GM23338 (cell line): ENCODE results near the gene TUBB1. TPM values are rescaled to one million over a fixed set of nuclear protein-coding genes. Genes with fewer than 3 reads are reported as not detected.

Experiments
- ATAC-seq: fragments of 200-7000 bp; cut with Tn5 transposase; 3 replicates; pipeline ENCODE4 v1.9.1; 2020
- DNase-seq: peaks from one replicate; pipeline ENCODE4 v3.0.0-alpha.2; 2015; ENCODE audit warnings: low spot score
- H2AFZ ChIP-seq: fragments of 200-600 bp; sonication (generic); 2 replicates; pipeline ENCODE4 v1.8.0; 2016; ENCODE audit warnings: antibody characterized with exemption, mild to moderate bottlenecking, moderate library complexity
- H3F3A ChIP-seq: fragments of 200-600 bp; sonication (generic); replicated peaks from 2 replicates; pipeline ENCODE4 v1.8.0; 2017; ENCODE audit warnings: antibody characterized with exemption, mixed run types, low read depth
- H3K27ac ChIP-seq: fragments of 200-600 bp; sonication (generic); 2 replicates; pipeline ENCODE4 v1.6.1; 2016; ENCODE audit warnings: low read depth
- H3K27me3 ChIP-seq: fragments of 200-600 bp; sonication (generic); 2 replicates; pipeline ENCODE4 v1.8.0; 2016; ENCODE audit warnings: mild to moderate bottlenecking, mixed run types, moderate library complexity; ENCODE audit not compliant: insufficient read depth
- H3K36me3 ChIP-seq: fragments of 200-600 bp; sonication (generic); 2 replicates; pipeline ENCODE4 v1.8.0; 2016; ENCODE audit warnings: mild to moderate bottlenecking; ENCODE audit not compliant: insufficient read depth
- H3K4me1 ChIP-seq: fragments of 200-600 bp; sonication (generic); 2 replicates; pipeline ENCODE4 v1.8.0; 2016; ENCODE audit warnings: mild to moderate bottlenecking, moderate library complexity; ENCODE audit not compliant: insufficient read depth
- H3K4me2 ChIP-seq: fragments of 200-600 bp; sonication (generic); 2 replicates; pipeline ENCODE4 v1.7.1; 2017; ENCODE audit warnings: mixed run types
- H3K4me3 ChIP-seq: fragments of 200-600 bp; sonication (generic); 2 replicates; pipeline ENCODE4 v1.6.1; 2016; ENCODE audit warnings: mixed run types
- H3K79me2 ChIP-seq: fragments of 200-600 bp; sonication (generic); replicated peaks from 2 replicates; pipeline ENCODE4 v1.8.0; 2017; ENCODE audit warnings: mild to moderate bottlenecking; ENCODE audit not compliant: insufficient read depth
- H3K9me2 ChIP-seq: fragments of 200-600 bp; sonication (generic); 2 replicates; pipeline ENCODE4 v1.8.0; 2017; ENCODE audit not compliant: insufficient read depth
- H4K20me1 ChIP-seq: fragments of 200-600 bp; sonication (generic); replicated peaks from 2 replicates; pipeline ENCODE4 v1.8.0; 2017; ENCODE audit warnings: mild to moderate bottlenecking; ENCODE audit not compliant: insufficient read depth
- H3K27ac Mint-ChIP-seq: 2 replicates; pipeline ENCODE4 v1.8.0; 2020; ENCODE audit warnings: inconsistent platforms, mild to moderate bottlenecking, moderate library complexity, mixed read lengths
- H3K27me3 Mint-ChIP-seq: 3 replicates; pipeline ENCODE4 v1.8.0; 2022; ENCODE audit warnings: low read depth, mild to moderate bottlenecking, moderate library complexity, mixed read lengths, inconsistent platforms; ENCODE audit not compliant: insufficient read depth, poor library complexity
- H3K36me3 Mint-ChIP-seq: 3 replicates; pipeline ENCODE4 v1.8.0; 2021; ENCODE audit warnings: low read depth, mild to moderate bottlenecking, inconsistent platforms, moderate library complexity, mixed read lengths
- H3K4me1 Mint-ChIP-seq: 3 replicates; pipeline ENCODE4 v1.8.0; 2020; ENCODE audit warnings: mild to moderate bottlenecking, inconsistent platforms, mixed read lengths
- H3K4me3 Mint-ChIP-seq: 3 replicates; pipeline ENCODE4 v1.8.0; 2021; ENCODE audit warnings: moderate library complexity, mild to moderate bottlenecking, inconsistent platforms, mixed read lengths
- H3K9me3 Mint-ChIP-seq: 3 replicates; pipeline ENCODE4 v1.8.0; 2020; ENCODE audit warnings: moderate library complexity, mild to moderate bottlenecking, inconsistent platforms, mixed read lengths
- EZH2 ChIP-seq: fragments of 200-600 bp; sonication (generic); IDR thresholded peaks from one replicate; pipeline ENCODE4 v1.8.0; 2017; ENCODE audit warnings: antibody characterized with exemption, mild to moderate bottlenecking, low read depth; ENCODE audit not compliant: unreplicated experiment
- NANOG ChIP-seq: IDR thresholded peaks from 2 replicates; pipeline ENCODE4 v1.6.1; 2016; ENCODE audit warnings: antibody characterized with exemption, borderline replicate concordance
- ZNF114 ChIP-seq: fragments of 250-450 bp; sonication (Bioruptor Pico); IDR thresholded peaks from 2 replicates; pipeline ENCODE4 v1.5.0; 2020; ENCODE audit warnings: mild to moderate bottlenecking, moderate library complexity
- polyA plus RNA-seq: library from polyadenylated mRNA; unstranded; fragments of >200 nt; fragmentation: Nextera tagmentation; extraction: Ambion mirVana; gene quantifications from 2 replicates; pipeline ENCODE4 v1.2.1, GENCODE V29; 2016
- total RNA-seq: library from RNA; depleted of rRNA; stranded (reverse); fragments of >200 nt; shearing (Covaris generic); gene quantifications from 2 replicates; pipeline ENCODE4 v1.2.3, GENCODE V29; 2014
- TF ChIP-seq, protein P1 (sequence below): IDR thresholded peaks from one replicate; pipeline ENCODE4 v1.6.1; 2018; ENCODE audit warnings: antibody characterized with exemption; ENCODE audit not compliant: unreplicated experiment
- TF ChIP-seq, protein P2 (sequence below), 2 experiments: fragments of 200-600 bp in 1 of 2; sonication (generic) in 1 of 2; conservative IDR thresholded peaks; 2 replicates each; pipeline versions ENCODE4 v1.5.1 to v1.6.1; 2016 to 2017; ENCODE audit warnings: antibody characterized with exemption in 2 of 2, low read depth in 2 of 2, mild to moderate bottlenecking in 2 of 2, moderate library complexity in 1 of 2
- TF ChIP-seq, protein P3 (sequence below): fragments of 250-450 bp; sonication (Bioruptor Pico); IDR thresholded peaks from 2 replicates; pipeline ENCODE4 v1.5.0; 2020; ENCODE audit warnings: mild to moderate bottlenecking, moderate library complexity

Gene TUBB1
- total and polyA plus RNA-seq, 2 experiments from 2014 or later: not detected

DNA sequence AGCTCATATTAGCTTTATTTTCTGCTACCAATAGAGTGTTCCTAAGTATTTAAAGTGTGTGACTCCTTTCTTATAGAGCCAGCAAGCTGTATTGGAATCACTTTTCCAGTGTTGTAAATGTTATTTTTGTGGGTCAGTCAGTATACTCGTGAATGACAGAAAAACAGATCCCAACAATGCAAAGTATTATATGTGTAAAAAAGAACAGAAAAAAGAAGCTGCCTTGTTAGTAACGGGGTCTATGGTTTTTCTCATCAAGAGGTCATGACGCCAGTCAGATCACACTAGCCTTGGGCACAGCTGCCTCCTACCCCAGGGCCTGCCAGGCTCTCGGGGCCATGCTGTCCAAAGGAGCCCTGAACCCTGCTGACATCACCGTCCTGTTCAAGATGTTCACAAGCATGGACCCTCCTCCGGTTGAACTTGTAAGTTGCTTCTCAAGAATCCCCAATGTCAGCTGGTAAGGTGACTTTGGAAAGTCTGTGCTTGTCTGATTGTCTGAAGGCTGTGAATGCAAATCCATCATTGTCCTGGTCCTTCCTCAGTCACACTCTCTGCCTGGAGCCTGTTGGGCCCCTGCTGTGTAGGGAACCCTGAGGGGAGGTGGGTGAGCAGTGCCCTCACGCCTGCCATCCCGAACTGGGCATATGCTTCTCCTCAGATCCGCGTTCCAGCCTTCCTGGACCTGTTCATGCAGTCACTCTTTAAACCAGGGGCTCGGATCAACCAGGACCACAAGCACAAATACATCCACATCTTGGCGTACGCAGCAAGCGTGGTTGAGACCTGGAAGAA is 28.4 kb upstream of the TUBB1 start:
- no peaks in the 10 kb centered on the region for H3K27me3 Mint-ChIP-seq

More for the DNA sequence above, 28.4 kb upstream of the TUBB1 start:
- Histone ChIP-seq H2AFZ (no peak overlapping the region), H3F3A (no peaks in the 10 kb centered on the region), H4K20me1 (peaks cover 13% of the 10 kb centered on the region; the same call in 1 of the 2 replicates), H3K4me3 (no peak overlapping the region), H3K36me3 (peaks cover 71% of the 10 kb centered on the region), H3K79me2 (peaks cover 6% of the 10 kb centered on the region), H3K27me3 (no peaks in the 10 kb centered on the region), H3K4me2 (no peak overlapping the region), H3K27ac (no peak overlapping the region), H3K9me2 (no peaks in the 10 kb centered on the region), H3K4me1 (no peaks in the 10 kb centered on the region)
- no peak for DNase-seq
- no peak for ATAC-seq
- H3K4me3 Mint-ChIP-seq: no peak overlapping the region
- H3K4me1 Mint-ChIP-seq: no peaks in the 10 kb centered on the region
- peaks cover 92% of the 10 kb centered on the region for H3K36me3 Mint-ChIP-seq
- H3K9me3 Mint-ChIP-seq: no peaks in the 10 kb centered on the region
- H3K27ac Mint-ChIP-seq: no peak overlapping the region
- TF ChIP-seq, protein P1, sequence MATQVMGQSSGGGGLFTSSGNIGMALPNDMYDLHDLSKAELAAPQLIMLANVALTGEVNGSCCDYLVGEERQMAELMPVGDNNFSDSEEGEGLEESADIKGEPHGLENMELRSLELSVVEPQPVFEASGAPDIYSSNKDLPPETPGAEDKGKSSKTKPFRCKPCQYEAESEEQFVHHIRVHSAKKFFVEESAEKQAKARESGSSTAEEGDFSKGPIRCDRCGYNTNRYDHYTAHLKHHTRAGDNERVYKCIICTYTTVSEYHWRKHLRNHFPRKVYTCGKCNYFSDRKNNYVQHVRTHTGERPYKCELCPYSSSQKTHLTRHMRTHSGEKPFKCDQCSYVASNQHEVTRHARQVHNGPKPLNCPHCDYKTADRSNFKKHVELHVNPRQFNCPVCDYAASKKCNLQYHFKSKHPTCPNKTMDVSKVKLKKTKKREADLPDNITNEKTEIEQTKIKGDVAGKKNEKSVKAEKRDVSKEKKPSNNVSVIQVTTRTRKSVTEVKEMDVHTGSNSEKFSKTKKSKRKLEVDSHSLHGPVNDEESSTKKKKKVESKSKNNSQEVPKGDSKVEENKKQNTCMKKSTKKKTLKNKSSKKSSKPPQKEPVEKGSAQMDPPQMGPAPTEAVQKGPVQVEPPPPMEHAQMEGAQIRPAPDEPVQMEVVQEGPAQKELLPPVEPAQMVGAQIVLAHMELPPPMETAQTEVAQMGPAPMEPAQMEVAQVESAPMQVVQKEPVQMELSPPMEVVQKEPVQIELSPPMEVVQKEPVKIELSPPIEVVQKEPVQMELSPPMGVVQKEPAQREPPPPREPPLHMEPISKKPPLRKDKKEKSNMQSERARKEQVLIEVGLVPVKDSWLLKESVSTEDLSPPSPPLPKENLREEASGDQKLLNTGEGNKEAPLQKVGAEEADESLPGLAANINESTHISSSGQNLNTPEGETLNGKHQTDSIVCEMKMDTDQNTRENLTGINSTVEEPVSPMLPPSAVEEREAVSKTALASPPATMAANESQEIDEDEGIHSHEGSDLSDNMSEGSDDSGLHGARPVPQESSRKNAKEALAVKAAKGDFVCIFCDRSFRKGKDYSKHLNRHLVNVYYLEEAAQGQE: no peak
- no peak for TF ChIP-seq ZNF114 (CRISPR knock-in tag)
- TF ChIP-seq NANOG: no peak
- TF ChIP-seq, protein P2, sequence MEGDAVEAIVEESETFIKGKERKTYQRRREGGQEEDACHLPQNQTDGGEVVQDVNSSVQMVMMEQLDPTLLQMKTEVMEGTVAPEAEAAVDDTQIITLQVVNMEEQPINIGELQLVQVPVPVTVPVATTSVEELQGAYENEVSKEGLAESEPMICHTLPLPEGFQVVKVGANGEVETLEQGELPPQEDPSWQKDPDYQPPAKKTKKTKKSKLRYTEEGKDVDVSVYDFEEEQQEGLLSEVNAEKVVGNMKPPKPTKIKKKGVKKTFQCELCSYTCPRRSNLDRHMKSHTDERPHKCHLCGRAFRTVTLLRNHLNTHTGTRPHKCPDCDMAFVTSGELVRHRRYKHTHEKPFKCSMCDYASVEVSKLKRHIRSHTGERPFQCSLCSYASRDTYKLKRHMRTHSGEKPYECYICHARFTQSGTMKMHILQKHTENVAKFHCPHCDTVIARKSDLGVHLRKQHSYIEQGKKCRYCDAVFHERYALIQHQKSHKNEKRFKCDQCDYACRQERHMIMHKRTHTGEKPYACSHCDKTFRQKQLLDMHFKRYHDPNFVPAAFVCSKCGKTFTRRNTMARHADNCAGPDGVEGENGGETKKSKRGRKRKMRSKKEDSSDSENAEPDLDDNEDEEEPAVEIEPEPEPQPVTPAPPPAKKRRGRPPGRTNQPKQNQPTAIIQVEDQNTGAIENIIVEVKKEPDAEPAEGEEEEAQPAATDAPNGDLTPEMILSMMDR (conservative IDR thresholded peaks at IDR 0.05; ENCODE audit: low read depth in 2 of 2): no peak
- TF ChIP-seq, protein P3, sequence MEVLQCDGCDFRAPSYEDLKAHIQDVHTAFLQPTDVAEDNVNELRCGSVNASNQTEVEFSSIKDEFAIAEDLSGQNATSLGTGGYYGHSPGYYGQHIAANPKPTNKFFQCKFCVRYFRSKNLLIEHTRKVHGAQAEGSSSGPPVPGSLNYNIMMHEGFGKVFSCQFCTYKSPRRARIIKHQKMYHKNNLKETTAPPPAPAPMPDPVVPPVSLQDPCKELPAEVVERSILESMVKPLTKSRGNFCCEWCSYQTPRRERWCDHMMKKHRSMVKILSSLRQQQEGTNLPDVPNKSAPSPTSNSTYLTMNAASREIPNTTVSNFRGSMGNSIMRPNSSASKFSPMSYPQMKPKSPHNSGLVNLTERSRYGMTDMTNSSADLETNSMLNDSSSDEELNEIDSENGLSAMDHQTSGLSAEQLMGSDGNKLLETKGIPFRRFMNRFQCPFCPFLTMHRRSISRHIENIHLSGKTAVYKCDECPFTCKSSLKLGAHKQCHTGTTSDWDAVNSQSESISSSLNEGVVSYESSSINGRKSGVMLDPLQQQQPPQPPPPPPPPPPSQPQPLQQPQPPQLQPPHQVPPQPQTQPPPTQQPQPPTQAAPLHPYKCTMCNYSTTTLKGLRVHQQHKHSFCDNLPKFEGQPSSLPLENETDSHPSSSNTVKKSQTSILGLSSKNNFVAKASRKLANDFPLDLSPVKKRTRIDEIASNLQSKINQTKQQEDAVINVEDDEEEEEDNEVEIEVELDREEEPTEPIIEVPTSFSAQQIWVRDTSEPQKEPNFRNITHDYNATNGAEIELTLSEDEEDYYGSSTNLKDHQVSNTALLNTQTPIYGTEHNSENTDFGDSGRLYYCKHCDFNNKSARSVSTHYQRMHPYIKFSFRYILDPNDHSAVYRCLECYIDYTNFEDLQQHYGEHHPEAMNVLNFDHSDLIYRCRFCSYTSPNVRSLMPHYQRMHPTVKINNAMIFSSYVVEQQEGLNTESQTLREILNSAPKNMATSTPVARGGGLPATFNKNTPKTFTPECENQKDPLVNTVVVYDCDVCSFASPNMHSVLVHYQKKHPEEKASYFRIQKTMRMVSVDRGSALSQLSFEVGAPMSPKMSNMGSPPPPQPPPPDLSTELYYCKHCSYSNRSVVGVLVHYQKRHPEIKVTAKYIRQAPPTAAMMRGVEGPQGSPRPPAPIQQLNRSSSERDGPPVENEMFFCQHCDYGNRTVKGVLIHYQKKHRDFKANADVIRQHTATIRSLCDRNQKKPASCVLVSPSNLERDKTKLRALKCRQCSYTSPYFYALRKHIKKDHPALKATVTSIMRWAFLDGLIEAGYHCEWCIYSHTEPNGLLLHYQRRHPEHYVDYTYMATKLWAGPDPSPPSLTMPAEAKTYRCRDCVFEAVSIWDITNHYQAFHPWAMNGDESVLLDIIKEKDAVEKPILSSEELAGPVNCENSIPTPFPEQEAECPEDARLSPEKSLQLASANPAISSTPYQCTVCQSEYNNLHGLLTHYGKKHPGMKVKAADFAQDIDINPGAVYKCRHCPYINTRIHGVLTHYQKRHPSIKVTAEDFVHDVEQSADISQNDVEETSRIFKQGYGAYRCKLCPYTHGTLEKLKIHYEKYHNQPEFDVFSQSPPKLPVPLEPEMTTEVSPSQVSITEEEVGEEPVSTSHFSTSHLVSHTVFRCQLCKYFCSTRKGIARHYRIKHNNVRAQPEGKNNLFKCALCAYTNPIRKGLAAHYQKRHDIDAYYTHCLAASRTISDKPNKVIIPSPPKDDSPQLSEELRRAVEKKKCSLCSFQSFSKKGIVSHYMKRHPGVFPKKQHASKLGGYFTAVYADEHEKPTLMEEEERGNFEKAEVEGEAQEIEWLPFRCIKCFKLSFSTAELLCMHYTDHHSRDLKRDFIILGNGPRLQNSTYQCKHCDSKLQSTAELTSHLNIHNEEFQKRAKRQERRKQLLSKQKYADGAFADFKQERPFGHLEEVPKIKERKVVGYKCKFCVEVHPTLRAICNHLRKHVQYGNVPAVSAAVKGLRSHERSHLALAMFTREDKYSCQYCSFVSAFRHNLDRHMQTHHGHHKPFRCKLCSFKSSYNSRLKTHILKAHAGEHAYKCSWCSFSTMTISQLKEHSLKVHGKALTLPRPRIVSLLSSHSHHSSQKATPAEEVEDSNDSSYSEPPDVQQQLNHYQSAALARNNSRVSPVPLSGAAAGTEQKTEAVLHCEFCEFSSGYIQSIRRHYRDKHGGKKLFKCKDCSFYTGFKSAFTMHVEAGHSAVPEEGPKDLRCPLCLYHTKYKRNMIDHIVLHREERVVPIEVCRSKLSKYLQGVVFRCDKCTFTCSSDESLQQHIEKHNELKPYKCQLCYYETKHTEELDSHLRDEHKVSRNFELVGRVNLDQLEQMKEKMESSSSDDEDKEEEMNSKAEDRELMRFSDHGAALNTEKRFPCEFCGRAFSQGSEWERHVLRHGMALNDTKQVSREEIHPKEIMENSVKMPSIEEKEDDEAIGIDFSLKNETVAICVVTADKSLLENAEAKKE (CRISPR knock-in tag): no peak
- no peak for TF ChIP-seq EZH2
